ENCODE results near the gene STRN.

STRN gene

DNA sequence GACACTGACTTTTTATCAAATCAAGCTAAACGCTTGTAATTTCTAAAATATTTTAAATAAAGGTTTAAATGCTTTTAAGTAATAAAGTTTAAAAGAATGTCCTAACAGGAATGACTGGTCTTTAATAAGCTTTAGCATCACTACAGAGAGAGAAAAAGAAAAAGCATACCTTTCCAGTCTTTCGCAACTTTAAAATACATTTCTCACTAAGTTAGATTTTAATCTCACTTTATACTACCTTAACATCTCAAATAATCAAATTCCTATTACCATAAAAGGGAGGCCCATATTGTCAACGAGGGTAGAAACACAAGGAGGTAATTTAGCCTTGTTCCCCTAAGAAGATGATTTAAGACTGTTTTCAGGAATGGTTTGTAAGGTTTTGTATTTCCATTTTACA, 80.7 kb downstream of the STRN start:
- H3K4me3 ChIP-seq (ENCODE audit: low read depth, low read length) = no peak overlapping the region
- in situ Hi-C loops (cut with HindIII; ENCODE audit: low sequenced_read_pairs) = no loop called here
- DNase-seq (ENCODE audit: low read depth, low spot score) = no peak
- TF ChIP-seq, protein P1, sequence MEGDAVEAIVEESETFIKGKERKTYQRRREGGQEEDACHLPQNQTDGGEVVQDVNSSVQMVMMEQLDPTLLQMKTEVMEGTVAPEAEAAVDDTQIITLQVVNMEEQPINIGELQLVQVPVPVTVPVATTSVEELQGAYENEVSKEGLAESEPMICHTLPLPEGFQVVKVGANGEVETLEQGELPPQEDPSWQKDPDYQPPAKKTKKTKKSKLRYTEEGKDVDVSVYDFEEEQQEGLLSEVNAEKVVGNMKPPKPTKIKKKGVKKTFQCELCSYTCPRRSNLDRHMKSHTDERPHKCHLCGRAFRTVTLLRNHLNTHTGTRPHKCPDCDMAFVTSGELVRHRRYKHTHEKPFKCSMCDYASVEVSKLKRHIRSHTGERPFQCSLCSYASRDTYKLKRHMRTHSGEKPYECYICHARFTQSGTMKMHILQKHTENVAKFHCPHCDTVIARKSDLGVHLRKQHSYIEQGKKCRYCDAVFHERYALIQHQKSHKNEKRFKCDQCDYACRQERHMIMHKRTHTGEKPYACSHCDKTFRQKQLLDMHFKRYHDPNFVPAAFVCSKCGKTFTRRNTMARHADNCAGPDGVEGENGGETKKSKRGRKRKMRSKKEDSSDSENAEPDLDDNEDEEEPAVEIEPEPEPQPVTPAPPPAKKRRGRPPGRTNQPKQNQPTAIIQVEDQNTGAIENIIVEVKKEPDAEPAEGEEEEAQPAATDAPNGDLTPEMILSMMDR (IDR thresholded peaks at IDR 0.05; ENCODE audit: low read depth, low read length) = no peak

DNA sequence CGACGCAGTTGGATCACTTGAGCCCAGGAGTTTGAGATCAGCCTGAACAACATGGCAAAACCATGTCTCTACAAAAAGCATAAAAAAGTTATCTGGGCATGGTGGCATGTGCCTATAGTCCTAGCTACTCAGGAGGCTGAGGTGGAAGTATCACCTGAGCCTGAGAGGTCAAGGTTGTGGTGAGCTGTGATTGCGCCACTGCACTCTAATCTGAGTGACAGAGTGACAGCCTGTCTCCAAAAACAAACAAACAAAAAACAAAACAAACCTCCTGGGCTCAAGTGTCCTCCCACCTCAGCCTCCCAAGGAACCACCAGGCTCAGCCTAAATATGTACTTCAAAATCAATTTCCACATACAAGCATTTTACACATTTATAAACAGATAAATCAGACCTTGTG, 83.8 kb downstream of the STRN start:
- DNase-seq (ENCODE audit: low read depth, low spot score) = no peak
- no peak overlapping the region for H3K4me3 ChIP-seq (ENCODE audit: low read depth, low read length)
- in situ Hi-C loops (cut with HindIII; ENCODE audit: low sequenced_read_pairs) = no loop called here
- TF ChIP-seq, protein P1 (IDR thresholded peaks at IDR 0.05; ENCODE audit: low read depth, low read length) = no peak

DNA sequence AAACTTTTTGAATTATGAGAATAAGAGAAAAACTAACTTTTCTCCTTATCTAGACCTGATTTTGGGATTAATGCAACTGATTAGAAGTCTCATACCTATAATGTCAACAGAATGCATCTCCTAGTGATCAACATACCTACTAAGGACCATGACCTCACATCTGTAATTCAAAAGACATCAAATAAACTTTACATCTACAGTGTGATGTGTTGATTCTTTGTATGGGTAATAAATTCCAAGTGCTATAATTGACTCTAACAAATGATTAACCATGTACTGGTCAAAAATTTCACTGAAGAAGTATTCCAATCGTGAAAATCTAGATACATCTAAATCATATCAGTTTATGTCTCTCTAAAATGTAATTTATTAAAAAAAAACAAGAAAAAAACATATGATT, 84.5 kb downstream of the STRN start:
- no peak overlapping the region for H3K4me3 ChIP-seq (ENCODE audit: low read depth, low read length)
- DNase-seq (ENCODE audit: low read depth, low spot score) = no peak
- in situ Hi-C loops (cut with HindIII; ENCODE audit: low sequenced_read_pairs) = no loop called here
- TF ChIP-seq, protein P1 (IDR thresholded peaks at IDR 0.05; ENCODE audit: low read depth, low read length) = no peak

DNA sequence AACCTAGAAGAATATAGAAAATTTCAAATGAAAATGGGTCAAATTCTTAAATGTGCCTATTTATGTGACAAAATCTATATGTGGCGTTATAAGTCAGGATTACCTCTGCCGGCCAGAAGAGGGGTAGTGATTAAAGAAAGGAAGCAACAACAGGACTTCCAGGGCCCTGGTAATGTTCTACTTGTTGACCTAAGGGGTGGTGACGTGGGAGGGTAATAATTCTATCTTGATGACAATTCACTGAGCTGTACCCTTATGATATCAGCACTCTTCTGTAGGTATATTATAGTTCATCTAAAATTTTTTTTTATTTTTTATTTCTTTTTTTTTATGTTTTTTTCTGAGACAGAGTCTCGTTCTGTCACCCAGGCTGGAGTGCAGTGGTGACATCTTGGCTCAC, 87.9 kb downstream of the STRN start:
- no peak overlapping the region for H3K4me3 ChIP-seq (ENCODE audit: low read depth, low read length)
- no peak for DNase-seq (ENCODE audit: low read depth, low spot score)
- TF ChIP-seq, protein P1 (IDR thresholded peaks at IDR 0.05; ENCODE audit: low read depth, low read length) = no peak
- in situ Hi-C loops (cut with HindIII; ENCODE audit: low sequenced_read_pairs) = no loop called here

- TF ChIP-seq, protein P1 (IDR thresholded peaks at IDR 0.05; ENCODE audit: low read depth, low read length) = no peak
- in situ Hi-C loops (cut with HindIII; ENCODE audit: low sequenced_read_pairs) = no loop called here
- H3K4me3 ChIP-seq (ENCODE audit: low read depth, low read length) = no peak overlapping the region
- no peak for DNase-seq (ENCODE audit: low read depth, low spot score)
Observed at GRCh38 chr2:36871068-36871707, 95.1 kb downstream of the STRN start.

DNA sequence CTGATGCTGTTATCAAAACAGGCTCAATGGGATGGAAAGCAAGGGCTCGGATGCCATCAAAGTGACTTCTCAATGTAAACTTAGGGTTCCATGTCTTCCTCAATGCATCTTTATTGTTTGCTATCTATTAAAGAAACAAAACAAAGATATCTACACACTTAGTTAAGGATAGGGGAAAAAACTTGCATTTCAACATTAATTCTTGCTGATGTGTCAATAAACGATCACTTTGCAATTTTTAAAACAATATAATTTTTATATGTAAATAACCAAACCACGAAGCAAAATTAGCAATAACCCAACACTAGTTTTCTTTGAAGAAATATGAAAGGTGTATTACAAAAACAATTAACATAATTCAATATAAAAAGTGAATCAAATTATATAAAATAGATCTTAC, 96.7 kb downstream of the STRN start:
- in situ Hi-C loops (cut with HindIII; ENCODE audit: low sequenced_read_pairs) = no loop called here
- no peak for DNase-seq (ENCODE audit: low read depth, low spot score)
- TF ChIP-seq, protein P1 (IDR thresholded peaks at IDR 0.05; ENCODE audit: low read depth, low read length) = no peak
- no peak overlapping the region for H3K4me3 ChIP-seq (ENCODE audit: low read depth, low read length)
